ENCODE data around the gene VEGFB.

VEGFB gene

DNA sequence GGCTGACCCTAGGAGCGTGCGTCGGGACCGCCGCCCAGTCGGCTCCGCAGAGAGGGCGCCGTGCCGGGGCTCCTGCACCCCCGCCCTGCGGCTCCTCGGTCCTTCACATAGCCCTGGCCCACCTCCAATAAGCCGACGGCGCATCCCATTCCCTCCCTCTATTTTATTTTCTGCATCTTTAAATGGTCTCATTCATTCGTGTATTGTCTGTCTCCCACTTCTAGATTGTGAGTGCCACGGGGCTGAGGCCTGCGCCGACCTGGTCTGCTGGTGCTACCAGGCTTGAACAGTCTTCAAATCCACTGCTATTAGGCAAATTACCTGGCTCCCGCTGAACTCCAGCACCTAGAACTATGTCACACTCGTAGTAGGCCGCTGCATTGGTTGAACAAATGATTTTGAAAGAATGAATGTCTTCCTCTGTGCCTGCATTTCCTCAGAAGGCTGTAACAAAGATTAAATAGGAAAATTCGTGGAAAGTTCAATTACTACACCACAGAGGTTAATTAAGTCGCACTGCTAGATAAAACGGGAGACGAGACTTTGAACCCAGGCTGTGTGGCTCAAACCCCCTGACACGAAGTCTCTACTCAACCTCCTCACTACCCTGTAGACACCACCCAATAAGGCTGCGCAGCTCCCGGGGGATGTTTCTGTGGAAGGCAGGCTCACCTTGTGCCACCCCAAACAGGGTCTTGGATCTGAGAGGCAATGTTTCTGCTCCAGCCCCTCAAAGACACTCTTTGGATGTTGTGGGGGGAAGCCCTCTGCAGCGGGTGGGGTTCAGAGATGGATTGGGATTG, 13.5 kb downstream of the VEGFB start:
- DNase-seq: no peak

DNA sequence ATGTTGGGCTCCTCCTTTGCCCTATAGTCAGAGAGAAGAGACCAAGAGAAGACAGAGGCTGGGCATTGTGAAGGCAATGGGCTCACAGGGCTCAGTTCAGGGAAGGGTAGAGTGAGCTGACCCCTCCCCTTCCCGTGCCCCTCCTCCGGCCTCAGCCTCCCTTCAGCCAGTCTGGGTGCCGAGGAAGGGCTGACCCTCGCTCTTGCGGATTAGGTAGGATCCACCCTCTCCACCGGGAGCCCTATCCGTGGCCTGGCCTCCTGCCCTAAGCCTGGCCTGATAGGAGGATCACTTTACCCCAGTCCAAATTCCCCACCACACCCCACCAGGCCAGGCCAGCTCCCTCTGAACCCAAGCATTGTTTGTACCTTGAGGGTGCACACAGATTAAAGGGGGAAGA, 14.2 kb downstream of the VEGFB start:
- no peak for DNase-seq

DNA sequence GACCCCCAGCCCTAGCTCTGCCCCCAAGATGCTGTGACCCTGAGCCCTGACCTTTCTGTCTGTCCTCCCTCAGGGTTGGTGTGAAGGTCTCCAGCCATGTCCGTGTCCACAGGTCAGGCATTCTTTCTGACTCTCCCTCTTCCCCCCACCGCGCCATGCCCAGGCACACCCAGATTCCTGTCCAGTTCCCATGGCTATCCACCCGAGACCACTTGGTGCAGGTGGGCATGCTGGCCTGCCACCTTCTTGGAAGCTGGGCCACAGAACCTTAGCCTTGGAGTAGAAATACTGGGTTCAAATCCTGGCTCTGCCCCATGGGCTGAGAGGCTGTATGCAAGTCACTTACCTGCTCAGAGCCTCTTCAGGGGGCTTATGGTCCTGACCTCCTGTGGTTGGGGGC, 14.7 kb downstream of the VEGFB start:
- DNase-seq: no peak

DNA sequence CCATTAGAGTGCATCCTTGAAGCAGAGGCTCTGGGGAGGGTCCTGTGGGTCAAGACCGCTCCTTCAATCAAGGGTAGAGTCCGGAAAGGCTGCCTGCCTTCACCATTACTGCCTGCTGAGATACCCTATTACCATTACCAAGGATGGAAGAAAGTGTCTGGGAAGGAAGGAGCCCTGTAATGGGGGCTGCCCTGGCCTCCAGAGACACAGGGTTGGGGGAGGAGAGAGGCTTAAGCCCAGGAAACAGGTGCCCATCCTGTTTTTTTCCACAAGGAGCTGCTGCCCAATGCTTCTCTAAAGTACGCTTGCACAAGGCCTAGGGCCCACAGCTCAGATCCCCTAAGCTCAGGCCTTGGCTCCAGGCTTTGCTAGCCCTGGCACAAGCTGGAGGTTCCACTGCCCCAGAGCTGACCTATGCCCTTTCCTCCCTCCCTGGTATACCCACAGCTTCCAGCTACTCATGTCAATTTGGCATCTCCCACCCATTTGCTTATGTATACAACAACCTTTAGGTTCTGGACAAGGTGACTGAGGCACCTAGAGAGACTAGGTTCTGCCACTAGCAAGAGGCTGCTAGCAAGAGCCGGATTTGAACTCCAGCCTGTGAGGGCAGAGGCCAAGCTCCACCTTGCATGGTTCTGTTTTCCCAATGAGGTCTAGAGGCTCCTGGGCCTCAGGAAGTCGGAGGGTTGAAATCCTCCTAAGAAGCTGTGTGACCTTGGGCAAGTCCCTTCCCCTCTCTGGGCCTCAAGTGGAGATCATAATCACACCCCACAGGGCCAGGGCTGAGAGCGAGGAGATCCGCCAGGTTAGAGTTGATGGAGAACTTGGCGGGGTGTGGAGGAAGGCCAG, 15.4 kb downstream of the VEGFB start:
- no peak for DNase-seq

DNA sequence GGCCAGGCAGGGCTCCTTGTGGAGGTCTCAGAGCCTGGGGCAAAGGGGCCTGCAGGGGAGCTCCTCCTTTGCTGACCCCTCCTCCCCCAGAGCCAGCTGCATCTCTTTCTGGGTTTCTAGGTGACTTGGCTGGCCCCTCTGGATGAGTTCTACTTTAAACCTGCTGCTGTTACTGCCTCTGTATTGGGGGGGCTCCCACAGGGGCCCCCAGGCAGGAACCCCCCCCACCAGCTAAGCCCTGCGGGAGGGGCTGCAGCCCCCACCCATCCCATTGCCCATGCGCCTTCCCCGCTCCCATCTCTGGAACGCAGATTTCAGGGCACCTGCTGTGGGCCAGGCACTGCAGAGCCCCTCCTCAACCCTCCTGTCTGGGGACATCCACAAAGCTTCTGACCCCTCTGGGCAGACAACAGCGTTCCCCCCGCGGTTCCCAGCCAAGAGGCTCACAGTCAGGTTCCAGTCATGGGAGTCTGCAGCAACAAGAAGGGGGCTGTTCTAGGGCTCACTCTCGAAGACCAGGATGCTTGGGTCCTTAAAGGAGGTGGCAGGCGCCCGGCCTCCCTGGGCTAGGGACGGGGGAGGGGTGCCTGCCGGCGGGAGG, 16.1 kb downstream of the VEGFB start:
- DNase-seq: no peak

DNA sequence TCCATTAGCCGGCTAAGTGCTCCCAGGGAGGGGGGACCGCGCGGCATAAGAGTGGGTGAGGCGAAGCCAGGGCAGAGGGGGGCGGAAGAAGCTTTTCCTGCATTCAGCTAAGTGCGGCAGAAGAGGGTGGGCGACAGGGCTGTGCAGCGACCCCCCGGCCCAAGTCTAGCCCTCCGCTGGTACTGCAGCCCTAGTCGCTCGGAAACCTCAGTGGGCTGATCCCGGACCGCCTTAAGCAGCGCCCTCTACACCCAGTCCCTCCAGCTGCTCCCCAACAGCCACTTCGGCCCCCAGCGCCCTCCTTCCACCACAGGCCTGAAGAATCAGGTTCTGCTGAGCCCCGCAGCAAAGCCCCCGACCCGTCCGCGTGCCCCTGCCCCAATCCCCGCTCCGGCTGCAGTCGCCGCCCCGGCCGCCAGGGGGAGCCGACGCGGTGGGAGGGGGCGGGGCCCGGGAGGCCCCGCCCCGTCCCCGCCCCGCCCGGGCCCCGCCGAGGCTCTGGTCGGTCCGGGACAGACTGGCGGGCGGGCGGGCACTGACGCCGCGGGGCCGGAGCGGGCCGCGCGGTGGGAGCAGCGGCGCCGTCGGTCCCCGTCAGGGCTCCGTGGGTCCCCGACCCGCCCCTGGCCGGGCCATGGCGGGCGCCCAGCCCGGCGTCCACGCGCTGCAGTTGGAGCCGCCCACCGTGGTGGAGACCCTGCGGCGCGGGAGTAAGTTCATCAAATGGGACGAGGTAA, 16.8 kb downstream of the VEGFB start, which contains the start of gene PLCB3:
Gene PLCB3 (plus strand): TSS at position 515 of the 737 bp plus-strand sequence. CDS start 120 bp downstream, at position 635.
- no peak for DNase-seq

DNA sequence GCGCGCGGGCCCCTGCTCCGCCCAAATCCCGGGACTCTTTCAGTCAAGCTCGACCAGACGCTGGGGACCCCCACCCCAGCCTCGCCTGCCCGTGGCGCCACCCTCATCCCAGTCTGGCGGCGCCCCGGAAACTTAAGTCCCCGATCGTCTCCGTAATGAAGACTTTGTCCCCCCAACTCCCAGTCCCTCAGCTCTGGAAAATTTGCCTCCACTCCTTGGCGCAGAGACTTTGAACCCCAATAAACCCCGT, 17.3 kb downstream of the VEGFB start:
- DNase-seq: no peak

DNA sequence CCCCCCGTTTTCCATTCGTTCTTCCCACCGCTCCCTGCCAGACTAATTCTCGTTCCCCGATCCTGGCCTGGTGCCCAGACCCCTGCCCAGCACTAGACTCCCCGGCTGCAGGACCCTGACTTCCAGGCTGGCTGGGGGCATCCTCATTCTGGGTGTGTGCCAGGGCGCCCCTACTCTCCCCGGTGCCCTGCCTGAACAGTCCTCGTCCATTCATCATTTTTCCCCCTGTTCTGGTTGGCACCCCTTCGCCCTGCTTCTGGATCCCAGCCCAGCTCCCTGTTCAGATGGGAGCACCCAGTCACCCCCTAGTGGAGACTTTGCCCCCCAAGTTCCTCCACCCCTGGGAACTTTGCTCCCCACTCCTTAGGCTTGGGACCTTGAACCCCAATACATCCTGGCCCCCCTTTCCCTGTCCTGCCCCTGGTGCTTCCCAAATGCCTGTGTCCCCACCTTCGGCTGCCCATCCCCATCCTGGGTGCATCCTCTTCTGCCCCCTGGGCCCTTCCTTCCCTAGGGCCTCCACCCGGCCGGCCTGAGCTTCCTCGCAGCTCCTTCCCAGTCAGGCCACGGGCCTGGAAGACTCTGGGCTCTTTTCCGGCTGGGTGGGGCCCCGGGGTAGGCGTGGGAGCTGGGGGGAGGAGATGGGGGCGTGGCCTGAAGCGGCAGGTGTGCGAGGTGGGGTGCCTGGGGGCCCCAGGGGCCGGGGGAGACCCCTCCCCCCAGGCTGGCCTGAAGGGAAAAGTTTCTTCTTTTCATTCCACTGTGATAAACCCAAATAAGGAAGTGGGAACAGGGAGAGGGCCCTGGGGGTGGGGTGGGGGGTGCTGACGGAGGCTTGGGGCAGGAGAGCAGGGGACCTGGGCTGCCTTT, 17.9 kb downstream of the VEGFB start:
- no peak for DNase-seq

DNA sequence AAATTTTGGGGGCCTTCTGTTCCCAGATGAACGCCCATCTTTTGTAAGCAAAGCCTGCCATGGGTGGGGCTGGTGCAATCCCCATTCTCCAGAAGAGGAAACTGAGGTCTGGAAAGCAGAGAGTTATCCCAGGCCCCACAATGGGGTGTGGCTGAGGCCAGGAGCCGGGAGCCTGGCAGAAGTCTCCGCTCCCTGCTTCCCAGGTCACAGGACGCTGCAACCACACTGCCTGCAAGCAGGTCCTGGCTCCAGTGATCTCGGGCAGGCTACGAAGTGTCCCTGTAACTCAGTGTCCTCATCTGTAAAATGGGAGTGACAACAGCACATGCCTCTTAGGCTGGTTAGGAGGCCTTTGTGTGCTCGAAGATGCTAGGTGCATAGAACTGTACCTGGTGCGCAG, 18.7 kb downstream of the VEGFB start:
- DNase-seq: no peak

DNA sequence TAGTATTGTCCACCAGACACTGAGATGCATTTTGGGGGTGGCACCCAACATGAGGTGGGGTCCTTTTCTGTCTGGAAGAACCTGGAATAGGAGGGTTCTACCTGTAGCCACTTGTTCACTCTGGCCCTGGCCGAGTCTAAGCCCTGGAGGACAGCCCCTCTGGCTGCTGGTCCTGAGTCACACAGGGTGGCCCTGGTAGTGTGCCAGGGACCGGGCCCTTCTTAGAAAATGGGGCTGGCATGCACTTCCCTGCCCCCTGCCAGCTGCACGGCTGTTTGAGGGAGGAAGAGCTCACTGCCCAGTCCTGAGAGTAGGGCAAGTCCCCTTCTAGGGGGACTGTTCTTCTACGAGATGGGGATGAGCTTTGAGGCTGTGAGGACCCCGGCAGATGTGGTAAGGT, 19.1 kb downstream of the VEGFB start:
- DNase-seq: no peak

DNA sequence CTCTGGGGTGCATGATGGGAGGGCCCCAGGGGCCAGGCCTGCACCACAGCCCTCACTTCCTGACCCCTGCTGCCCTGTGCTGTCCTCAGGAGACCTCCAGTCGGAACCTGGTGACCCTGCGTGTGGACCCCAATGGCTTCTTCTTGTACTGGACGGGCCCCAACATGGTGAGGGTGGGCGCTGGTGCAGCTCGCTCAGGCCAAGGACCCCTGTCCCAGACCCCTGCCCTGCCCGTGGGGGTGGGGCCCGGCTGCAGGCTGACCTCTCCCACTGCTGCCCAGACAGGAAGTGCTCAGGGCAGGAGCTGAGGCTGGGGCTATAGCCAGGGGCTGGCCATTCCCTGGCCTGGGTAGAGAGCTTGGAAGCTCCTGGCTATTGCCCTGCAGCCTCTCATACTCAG, 19.9 kb downstream of the VEGFB start:
- no peak for DNase-seq

DNA sequence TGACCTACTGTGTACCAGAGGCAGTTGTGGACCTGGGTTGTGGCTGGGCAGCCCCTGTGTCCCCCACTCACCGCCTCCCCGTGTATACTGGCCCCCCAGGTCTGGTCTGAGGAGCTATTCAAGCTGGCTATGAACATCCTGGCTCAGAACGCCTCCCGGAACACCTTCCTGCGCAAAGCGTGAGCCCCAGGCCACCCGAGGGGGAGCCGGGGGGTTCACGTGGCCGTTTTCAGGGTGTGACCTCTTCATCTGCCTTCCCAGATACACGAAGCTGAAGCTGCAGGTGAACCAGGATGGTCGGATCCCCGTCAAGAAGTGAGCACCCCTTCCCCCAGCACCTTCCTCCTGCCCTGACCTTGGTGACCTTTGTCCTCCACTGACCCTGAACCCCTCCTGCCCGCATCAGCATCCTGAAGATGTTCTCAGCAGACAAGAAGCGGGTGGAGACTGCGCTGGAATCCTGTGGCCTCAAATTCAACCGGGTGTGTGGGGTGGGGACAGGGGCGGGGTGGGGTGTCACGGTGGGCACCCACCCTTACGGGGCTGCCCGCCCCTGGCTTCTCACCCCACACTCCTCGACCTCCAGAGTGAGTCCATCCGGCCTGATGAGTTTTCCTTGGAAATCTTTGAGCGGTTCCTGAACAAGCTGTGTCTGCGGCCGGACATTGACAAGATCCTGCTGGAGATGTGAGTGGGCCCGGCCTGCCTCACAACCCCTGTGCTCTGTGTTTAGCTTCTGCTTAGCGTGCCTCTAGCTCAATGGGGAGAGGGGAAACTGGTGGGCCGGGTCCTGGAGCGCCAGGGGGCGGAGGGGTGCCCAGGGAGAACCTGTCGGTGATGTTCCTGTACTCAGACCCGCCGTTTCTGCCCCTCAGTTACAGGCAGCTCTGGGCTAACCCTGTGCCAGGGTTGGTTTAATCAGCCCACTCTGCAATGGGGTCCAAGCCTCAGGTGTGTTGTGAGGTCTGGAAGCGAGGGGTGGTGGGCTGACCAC, 21.0 kb downstream of the VEGFB start:
- DNase-seq: no peak

DNA sequence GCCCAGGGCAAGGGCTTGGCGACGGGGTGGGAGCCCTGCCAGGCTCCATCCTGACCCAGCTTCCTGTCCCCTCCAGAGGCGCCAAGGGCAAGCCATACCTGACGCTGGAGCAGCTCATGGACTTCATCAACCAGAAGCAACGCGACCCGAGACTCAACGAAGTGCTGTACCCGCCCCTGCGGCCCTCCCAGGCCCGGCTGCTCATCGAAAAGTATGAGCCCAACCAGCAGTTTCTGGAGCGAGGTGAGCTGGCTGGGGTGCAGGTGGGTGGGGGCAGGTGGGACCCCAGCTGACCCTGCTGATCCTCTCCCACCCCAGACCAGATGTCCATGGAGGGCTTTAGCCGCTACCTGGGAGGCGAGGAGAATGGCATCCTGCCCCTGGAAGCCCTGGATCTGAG, 21.9 kb downstream of the VEGFB start:
- no peak for DNase-seq

DNA sequence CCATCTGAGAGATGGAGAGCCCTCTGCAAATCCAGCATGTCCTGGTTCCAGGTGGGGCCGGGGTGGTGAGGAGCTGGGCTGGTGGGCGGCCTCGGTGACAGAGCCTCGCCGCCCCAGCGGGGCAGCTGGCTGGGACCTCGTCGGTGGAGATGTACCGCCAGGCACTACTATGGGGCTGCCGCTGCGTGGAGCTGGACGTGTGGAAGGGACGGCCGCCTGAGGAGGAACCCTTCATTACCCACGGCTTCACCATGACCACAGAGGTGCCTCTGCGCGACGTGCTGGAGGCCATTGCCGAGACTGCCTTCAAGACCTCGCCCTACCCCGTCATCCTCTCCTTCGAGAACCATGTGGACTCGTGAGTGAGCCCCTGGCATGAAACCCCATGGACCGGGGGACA, 24.0 kb downstream of the VEGFB start:
- no peak for DNase-seq

DNA sequence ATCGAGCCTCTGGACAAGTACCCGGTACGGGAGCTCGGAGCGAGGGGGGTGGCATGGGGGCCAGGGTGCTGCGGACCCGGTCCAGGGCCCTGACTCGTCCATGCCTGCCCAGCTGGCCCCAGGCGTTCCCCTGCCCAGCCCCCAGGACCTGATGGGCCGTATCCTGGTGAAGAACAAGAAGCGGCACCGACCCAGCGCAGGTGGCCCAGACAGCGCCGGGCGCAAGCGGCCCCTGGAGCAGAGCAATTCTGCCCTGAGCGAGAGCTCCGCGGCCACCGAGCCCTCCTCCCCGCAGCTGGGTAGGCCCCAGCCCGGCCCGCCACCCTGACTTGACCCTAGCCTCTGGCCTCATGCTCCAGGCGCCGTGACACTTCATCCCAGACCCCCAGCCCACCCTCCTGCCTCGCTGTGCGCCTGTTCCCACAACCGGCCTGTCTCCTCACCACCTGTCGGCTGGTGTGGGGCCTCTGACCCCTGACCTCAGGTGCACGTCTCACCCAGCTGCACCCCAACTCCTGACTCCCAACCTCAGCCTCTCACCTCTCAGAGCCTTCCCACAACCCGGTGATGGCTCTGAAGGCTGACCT, 24.7 kb downstream of the VEGFB start:
- DNase-seq: no peak

DNA sequence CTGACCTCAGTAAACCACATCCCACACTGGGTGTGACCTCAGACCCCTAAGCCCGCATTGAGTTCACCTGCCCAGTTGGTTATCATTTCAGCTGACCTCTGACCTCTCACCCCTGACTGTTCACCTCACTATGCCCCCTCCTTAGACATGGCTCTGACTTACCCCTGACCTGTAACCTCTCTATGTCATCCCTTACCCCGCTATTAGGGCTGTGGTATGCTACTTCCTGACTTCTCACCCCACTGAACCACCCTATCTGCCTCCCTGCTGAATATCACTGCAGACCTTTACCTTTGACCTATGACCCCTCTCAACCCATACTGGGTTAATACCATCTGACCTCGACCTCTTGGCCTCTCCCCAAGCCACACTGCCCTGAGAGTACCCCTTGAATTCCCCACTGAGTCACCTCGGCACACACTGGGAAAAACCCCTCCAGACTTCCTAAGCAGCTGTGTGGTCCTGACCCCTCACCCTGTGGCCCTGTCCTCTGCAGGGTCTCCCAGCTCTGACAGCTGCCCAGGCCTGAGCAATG, 25.2 kb downstream of the VEGFB start:
- no peak for DNase-seq

DNA sequence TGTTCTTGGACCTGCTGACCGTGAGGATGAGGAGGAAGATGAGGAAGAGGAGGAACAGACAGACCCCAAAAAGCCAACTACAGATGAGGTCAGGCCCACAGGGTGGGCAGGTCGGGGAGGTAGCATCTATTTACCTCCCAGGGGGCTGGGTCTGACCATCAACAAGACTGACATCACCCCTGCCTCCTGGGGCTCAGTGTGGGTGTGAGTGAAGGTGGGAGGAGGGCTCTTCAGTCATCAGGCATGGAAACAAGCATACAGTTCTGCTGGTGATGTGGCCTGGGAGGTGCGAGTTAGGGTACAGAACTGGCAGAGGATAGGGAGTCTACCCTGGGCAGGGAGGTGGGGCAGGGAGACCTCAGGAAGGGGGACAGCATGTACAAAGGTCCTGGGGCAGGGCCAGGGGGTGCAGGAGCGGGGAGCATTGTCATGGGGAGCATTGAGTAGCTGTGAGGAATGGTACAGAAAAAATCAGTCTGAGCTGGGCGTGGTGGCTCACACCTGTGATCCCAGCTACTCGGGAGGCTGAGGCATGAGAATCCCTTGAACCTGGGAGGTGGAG, 25.8 kb downstream of the VEGFB start:
- DNase-seq: no peak

DNA sequence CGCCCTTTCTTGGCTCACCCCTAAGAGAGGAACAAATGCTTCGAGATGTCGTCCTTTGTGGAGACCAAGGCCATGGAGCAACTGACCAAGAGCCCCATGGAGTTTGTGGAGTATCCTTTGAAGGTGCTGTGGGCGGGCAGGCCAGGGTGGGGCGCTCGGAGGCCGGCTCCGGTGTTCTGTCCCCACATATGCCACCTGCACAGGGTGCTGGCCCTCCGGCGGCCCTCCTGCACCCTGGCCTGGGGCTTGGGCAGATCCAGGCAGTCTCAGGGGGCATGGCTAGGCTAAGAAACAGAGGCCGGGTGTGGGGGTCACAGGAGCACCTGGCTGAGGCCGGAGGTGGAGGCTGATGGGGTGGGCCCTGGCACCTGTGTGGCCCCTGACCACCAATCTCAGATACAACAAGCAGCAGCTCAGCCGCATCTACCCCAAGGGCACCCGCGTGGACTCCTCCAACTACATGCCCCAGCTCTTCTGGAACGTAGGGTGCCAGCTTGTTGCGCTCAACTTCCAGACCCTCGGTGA, 27.2 kb downstream of the VEGFB start:
- no peak for DNase-seq

DNA sequence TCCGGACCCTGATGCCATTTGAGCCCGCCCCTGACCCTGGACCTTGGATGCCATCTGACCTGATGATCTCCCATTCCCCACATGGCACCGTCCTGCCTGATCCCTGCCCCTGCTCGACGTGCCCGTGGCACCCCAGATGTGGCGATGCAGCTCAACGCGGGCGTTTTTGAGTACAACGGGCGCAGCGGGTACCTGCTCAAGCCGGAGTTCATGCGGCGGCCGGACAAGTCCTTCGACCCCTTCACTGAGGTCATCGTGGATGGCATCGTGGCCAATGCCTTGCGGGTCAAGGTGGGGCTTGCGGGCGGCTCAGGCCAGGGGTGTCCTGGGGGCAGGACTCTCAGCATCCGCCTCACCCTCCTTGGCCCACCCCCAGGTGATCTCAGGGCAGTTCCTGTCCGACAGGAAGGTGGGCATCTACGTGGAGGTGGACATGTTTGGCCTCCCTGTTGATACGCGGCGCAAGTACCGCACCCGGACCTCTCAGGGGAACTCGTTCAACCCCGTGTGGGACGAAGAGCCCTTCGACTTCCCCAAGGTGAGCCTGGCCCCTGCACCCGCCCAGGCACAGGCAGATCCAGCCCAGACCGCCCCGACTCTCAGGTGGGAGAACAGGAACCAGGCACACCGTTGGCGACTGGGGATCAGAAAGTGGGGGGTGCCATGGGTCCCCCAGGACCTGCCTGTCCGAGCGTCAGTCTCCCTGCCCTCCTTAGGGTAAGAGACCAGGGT, 28.1 kb downstream of the VEGFB start:
- no peak for DNase-seq

Data from NCI-H2107 (cell line).